Stimulated activated CD4-positive, alpha-beta T cell treated with anti-CD3 and anti-CD28 coated beads, Interleukin-15, amount 100 ng/mL, for 24 hours (primary cell): ENCODE results near the gene CD84.
"Not testable (repeated sequence)": the region's sequence is repeated elsewhere in the genome, so short reads cannot be mapped to it uniquely, and the experiment has no call there.

ENCODE experiments used
- DNase-seq: peaks from one replicate; pipeline ENCODE4 v3.0.0-alpha.2; 2020

Gene CD84

GRCh38 chr1:160567858-160568682 lies 11.2 kb downstream of the CD84 start:
- peak; percentile 77 for DNase-seq

GRCh38 chr1:160567341-160567740 lies 12.0 kb downstream of the CD84 start:
- DNase-seq, result no peak

DNA sequence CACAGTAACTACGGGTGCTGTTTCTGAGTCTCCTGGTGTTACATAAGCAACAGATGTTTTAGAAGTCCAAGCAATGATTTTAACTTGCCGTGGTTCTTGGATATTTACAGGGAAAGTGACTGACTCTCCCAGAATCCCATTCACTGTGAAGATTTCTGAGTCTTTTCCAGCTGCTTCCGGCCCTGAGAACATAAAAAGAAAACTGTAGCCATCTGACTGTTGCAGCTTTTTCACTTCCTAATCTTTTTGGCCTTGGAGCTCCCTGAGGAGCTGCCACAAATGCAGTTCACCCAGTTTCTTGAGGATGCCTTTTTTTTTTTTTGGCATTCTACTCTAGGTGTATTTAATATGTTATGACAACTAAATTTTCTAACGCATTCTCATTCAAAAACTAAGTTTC lies 13.7 kb downstream of the CD84 start:
- DNase-seq, result no peak

- DNase-seq, result not testable (repeated sequence)
Observed at GRCh38 chr1:160563230-160563629, 16.1 kb downstream of the CD84 start.

- DNase-seq, result not testable (repeated sequence)
Observed at GRCh38 chr1:160562745-160563144, 16.6 kb downstream of the CD84 start.

GRCh38 chr1:160560806-160561205 lies 18.5 kb downstream of the CD84 start:
- DNase-seq, result no peak

GRCh38 chr1:160560045-160560705 lies 19.1 kb downstream of the CD84 start:
- DNase-seq, result no peak

DNA sequence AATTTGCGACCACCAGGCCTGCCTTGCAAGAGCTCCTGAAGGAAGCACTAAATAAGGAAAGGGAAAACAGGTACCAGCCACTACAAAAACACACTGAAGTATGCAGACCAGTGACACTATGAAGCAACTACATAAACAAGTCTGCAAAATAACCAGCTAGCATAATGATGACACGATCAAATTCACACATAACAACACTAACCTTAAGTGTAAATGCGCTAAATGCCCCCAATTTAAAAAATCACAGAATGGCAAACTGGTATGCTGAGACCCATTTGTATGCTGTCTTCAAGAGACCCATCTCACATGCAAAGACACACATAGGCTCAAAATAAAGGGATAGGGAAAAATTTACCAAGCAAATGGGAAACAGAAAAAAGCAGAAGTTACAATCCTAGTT lies 19.9 kb downstream of the CD84 start:
- DNase-seq, result not testable (repeated sequence)

DNA sequence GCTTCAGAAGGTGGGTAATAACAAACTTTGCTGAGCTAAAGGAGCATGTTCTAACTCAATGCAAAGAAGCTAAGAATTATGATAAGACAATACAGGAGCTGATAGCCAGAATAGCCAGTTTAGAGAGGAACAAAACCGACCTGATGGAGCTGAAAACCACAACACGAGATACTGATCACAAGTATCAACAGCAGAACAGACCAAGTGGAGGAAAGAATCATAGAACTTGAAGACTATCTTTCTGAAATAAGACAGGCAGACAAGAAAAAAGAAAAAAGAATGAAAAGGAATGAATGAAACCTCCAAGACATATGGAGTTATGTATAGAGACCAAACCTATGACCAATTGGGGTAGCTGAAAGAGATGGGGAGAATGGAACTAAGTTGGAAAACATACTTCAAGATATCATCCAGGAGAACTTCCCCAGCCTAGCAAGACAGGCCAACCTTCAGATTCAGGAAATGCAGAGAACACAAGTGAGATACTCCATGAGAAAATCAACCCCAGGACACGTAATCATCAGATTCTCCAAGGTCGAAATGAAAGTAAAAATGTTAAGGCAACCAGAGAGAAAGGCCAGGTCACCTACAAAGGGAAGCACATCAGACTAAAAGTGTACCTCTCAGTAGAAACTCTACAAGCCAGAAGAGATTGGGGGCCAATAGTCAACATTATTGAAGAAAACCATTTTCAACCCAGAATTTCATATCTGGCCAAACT lies 20.5 kb downstream of the CD84 start:
- no peak for DNase-seq

DNA sequence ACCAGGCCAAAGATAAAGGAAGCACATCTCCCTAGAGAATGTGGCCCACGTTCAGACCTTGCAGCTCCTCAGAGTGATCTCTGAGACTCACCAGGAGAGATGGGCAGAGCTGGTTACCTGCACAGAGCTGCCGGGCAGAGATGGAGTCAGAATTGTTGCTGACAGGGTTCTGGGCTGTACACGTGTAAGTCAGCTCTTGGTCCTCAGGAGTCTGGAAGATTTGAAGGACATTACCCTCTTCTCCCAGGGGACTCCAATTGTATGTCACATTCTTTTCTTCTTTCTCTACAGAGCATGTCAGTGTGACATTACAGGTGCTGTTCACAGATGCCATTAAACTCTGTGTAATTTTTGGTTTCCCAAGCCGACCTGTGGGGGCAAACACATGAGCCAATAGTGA lies 25.5 kb downstream of the CD84 start:
- no peak for DNase-seq

DNA sequence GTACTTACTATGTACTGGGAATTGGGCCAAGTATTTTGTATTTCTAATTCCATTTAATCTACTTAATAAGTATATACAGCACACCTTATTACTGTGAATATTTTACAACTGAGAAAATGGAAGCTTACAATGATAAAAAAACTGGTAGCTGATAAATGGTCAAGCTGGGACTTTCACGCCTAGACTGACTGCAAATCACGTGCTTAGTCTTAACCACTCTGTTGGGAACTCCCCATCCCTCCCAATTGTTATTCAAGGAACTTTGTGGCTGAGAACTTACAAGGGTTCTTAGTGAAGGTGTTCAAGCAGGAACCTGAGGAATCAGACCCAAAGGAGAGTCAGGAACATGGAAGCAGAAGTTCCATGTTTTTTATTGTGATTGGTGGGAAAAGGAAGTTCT lies 26.9 kb downstream of the CD84 start:
- DNase-seq, result no peak

DNA sequence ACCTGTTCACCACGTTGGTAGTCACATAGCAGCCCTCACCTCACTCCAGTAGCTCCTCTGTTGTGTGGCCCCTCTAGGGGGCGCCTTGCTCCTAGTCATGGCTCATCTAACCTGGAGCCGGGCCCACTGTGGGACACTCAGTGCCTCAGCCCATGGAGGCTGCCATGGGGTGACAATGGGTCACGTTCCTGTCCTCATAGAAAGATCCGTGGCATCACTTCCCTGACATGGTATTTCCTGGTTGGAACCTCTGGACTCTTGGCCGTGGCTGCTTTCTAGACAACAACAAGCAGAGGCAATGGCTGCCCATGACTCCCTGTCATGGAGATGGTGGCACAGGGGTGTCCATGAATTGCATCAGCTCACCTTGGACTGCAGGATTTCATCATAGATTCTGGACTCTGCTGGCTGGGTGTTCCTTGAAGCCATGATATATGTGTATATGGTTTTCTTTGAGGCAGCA lies 28.7 kb downstream of the CD84 start:
- DNase-seq, result peak; percentile 76

DNA sequence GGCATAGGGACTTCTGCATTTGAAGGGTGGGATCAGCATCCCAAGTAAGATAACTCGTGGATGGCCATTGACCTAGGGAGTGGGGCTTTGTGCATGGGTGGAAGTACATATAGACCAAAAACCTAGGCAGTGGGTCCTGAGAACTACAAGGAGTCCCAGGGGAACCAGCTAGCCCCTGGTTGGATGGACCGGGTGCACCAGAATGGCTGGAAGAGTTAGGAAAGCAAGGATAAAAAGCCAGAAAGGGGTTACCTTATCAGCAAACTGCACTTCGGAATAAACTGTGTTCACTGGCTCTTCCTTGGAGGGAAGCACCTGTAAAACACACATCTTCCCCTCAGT lies 29.7 kb downstream of the CD84 start:
- no peak for DNase-seq

GRCh38 chr1:160548960-160549664 lies 30.2 kb downstream of the CD84 start:
- no peak for DNase-seq

DNA sequence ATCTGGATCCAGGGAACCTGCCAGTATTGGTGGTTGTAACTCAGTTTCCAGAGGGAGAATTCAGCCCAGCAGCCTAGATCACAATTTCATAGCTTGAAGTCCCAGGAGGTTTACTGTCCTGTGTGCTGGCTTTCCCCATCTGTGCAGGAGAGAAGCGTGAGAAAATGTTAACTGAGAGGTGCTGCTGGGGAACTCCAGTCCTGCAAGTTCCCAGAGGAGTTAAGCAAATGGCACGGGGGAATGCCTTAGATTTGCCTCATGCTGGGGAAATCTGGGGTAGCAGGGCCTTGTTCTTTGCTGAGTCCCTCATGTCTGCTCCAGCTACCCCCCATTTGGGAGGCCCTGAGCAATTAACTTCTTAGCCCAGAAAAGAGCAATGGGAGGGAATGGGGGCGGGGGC lies 31.1 kb downstream of the CD84 start:
- no peak for DNase-seq

DNA sequence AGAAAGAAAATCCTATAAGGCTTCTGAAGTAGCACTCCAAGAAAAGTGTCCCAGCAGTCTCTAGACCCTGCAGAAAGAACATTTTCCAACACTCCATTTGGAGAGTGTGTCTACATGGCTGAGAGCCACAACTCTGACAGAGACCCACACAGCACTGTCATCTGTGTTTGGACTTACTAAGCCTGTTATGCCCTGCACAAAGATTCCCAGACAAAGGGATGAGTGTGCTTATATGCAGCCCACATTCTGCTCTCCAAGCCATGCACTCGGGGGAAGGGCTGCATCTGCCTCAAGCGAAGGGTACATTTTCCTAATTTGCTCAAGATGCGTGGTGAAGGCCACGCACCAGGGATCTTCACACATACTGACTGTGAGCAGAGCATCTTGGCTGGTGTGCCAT lies 31.9 kb downstream of the CD84 start:
- no peak for DNase-seq

- no peak for DNase-seq
Observed at GRCh38 chr1:160546942-160547341, 32.4 kb downstream of the CD84 start.

GRCh38 chr1:160544647-160545046 lies 34.6 kb downstream of the CD84 start:
- DNase-seq, result no peak

GRCh38 chr1:160542303-160542945 lies 36.9 kb downstream of the CD84 start:
- DNase-seq, result no peak

DNA sequence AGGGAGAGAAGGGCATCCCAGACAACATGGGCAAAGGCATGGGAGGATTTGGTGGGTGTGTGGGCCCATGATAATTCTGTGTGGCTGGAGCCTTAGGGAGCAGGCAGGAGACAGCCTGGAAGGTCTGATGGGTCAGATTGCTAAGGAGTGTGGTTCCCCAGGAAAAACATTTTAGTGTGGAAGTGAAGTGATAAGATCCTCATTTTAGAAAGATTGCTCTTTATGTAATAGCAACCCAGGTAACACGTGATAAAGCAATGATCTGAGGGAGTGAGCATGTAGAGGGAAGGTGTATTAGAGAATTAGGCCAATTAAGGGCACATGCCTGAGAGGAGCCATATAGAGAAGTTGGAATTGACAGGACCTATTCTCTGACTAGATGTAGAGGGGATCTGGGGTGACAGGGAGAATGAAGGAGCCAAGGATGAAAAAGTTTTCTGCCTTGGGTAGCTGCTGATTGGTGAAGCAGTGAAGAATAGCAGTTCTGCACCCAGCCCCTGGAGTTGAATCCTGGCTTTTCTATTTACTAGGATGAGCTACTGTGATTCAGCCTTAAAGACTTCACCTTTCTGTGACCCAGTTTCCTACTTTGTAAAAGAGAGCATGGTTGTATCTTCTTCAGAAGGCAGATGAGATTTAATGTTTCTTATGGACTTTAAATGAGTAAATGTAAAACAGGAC lies 37.5 kb downstream of the CD84 start:
- DNase-seq, result no peak

- no peak for DNase-seq
Observed at GRCh38 chr1:160540859-160541233, 38.5 kb downstream of the CD84 start.
